Astrocyte (in vitro differentiated cells and primary cell): Measurements from ENCODE around the gene DSE.

ENCODE experiments used
- EZH2 ChIP-seq: IDR thresholded peaks from 2 replicates; pipeline ENCODE4 v1.6.1; 2012; ENCODE audit warnings: mild to moderate bottlenecking, low read length, inconsistent platforms; ENCODE audit not compliant: insufficient read depth
- TF ChIP-seq, protein P1 (sequence below): IDR thresholded peaks from 2 replicates; pipeline ENCODE4 v1.5.1; 2011; ENCODE audit warnings: low read depth, mild to moderate bottlenecking, inconsistent platforms, low read length, moderate library complexity; ENCODE audit not compliant: insufficient read depth

DNA sequence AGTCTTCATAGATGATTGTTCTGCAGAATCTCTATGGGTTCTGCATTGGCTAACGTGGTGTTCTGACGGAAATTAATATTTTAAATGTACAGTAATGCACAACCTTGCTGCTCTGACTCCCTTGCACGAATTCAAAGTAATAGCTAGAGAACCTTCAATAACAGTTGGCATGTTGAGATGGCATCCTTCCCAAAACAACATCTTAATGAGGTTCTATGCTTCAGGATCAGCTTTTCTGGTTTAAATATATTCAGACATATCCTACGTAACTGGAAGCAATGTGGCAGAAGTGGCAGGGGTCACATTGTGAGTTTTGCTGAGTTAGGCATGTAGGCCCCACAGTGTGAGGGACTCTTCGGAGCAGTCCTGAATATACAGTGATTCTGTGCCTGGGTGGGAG lies 25.7 kb downstream of the DSE start:
- TF ChIP-seq, protein P1, sequence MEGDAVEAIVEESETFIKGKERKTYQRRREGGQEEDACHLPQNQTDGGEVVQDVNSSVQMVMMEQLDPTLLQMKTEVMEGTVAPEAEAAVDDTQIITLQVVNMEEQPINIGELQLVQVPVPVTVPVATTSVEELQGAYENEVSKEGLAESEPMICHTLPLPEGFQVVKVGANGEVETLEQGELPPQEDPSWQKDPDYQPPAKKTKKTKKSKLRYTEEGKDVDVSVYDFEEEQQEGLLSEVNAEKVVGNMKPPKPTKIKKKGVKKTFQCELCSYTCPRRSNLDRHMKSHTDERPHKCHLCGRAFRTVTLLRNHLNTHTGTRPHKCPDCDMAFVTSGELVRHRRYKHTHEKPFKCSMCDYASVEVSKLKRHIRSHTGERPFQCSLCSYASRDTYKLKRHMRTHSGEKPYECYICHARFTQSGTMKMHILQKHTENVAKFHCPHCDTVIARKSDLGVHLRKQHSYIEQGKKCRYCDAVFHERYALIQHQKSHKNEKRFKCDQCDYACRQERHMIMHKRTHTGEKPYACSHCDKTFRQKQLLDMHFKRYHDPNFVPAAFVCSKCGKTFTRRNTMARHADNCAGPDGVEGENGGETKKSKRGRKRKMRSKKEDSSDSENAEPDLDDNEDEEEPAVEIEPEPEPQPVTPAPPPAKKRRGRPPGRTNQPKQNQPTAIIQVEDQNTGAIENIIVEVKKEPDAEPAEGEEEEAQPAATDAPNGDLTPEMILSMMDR = no peak
- no peak for TF ChIP-seq EZH2
